Mucosa of gallbladder (tissue), 1 donor: Measurements from ENCODE around the gene GLOD5. TPM values are rescaled to one million over a fixed set of nuclear protein-coding genes. Genes with fewer than 3 reads are reported as not detected.

Experiments
- total RNA-seq: library from RNA; stranded (reverse); gene quantifications from one replicate; pipeline ENCODE4 v1.2.1, GENCODE V29; 2021
- donor health status: DM: no; HTN: no; CAD: no.

GLOD5 gene
- total RNA-seq, 1 donor from 2014 or later: 4.8 TPM

Other genes starting within 250 kb of the GLOD5 start
- 127 TPM for gene EBP, start 239.9 kb upstream of the GLOD5 start, total RNA-seq
- 17.8 TPM for gene TBC1D25, start 222.0 kb upstream of the GLOD5 start, total RNA-seq
- 46.0 TPM for gene RBM3, start 187.3 kb upstream of the GLOD5 start, total RNA-seq
- 156 TPM for gene WDR13, start 164.3 kb upstream of the GLOD5 start, total RNA-seq
- 11.5 TPM for gene WAS, start 77.9 kb upstream of the GLOD5 start, total RNA-seq
- 4.5 TPM for gene SUV39H1, start 65.0 kb upstream of the GLOD5 start, total RNA-seq
- 0.98 TPM for gene GATA1, start 24.8 kb downstream of the GLOD5 start, total RNA-seq
- gene HDAC6, start 40.3 kb downstream of the GLOD5 start, total RNA-seq: 108 TPM
- gene ERAS, start 64.8 kb downstream of the GLOD5 start, total RNA-seq: not detected
- 21.3 TPM for gene PCSK1N, start 73.9 kb downstream of the GLOD5 start, total RNA-seq
- 55.3 TPM for gene TIMM17B, start 136.0 kb downstream of the GLOD5 start, total RNA-seq
- gene PQBP1, start 136.2 kb downstream of the GLOD5 start, total RNA-seq: 77.5 TPM
- gene SLC35A2, start 149.9 kb downstream of the GLOD5 start, total RNA-seq: 50.4 TPM
- 11.5 TPM for gene PIM2, start 157.3 kb downstream of the GLOD5 start, total RNA-seq
- 57.3 TPM for gene OTUD5, start 195.9 kb downstream of the GLOD5 start, total RNA-seq
- 6.5 TPM for gene KCND1, start 210.1 kb downstream of the GLOD5 start, total RNA-seq
- gene GRIPAP1, start 240.5 kb downstream of the GLOD5 start, total RNA-seq: 52.7 TPM